GM23338 (cell line): Measurements from ENCODE around the gene WNT4. TPM values are rescaled to one million over a fixed set of nuclear protein-coding genes. Genes with fewer than 3 reads are reported as not detected.

ENCODE experiments used
- ATAC-seq: fragments of 200-7000 bp; cut with Tn5 transposase; 3 replicates; pipeline ENCODE4 v1.9.1; 2020
- DNase-seq: peaks from one replicate; pipeline ENCODE4 v3.0.0-alpha.2; 2015; ENCODE audit warnings: low spot score
- H2AFZ ChIP-seq: fragments of 200-600 bp; sonication (generic); 2 replicates; pipeline ENCODE4 v1.8.0; 2016; ENCODE audit warnings: antibody characterized with exemption, mild to moderate bottlenecking, moderate library complexity
- H3F3A ChIP-seq: fragments of 200-600 bp; sonication (generic); replicated peaks from 2 replicates; pipeline ENCODE4 v1.8.0; 2017; ENCODE audit warnings: antibody characterized with exemption, mixed run types, low read depth
- H3K27ac ChIP-seq: fragments of 200-600 bp; sonication (generic); 2 replicates; pipeline ENCODE4 v1.6.1; 2016; ENCODE audit warnings: low read depth
- H3K27me3 ChIP-seq: fragments of 200-600 bp; sonication (generic); 2 replicates; pipeline ENCODE4 v1.8.0; 2016; ENCODE audit warnings: mild to moderate bottlenecking, mixed run types, moderate library complexity; ENCODE audit not compliant: insufficient read depth
- H3K36me3 ChIP-seq: fragments of 200-600 bp; sonication (generic); 2 replicates; pipeline ENCODE4 v1.8.0; 2016; ENCODE audit warnings: mild to moderate bottlenecking; ENCODE audit not compliant: insufficient read depth
- H3K4me1 ChIP-seq: fragments of 200-600 bp; sonication (generic); 2 replicates; pipeline ENCODE4 v1.8.0; 2016; ENCODE audit warnings: mild to moderate bottlenecking, moderate library complexity; ENCODE audit not compliant: insufficient read depth
- H3K4me2 ChIP-seq: fragments of 200-600 bp; sonication (generic); 2 replicates; pipeline ENCODE4 v1.7.1; 2017; ENCODE audit warnings: mixed run types
- H3K4me3 ChIP-seq: fragments of 200-600 bp; sonication (generic); 2 replicates; pipeline ENCODE4 v1.6.1; 2016; ENCODE audit warnings: mixed run types
- H3K79me2 ChIP-seq: fragments of 200-600 bp; sonication (generic); replicated peaks from 2 replicates; pipeline ENCODE4 v1.8.0; 2017; ENCODE audit warnings: mild to moderate bottlenecking; ENCODE audit not compliant: insufficient read depth
- H3K9me2 ChIP-seq: fragments of 200-600 bp; sonication (generic); 2 replicates; pipeline ENCODE4 v1.8.0; 2017; ENCODE audit not compliant: insufficient read depth
- H4K20me1 ChIP-seq: fragments of 200-600 bp; sonication (generic); replicated peaks from 2 replicates; pipeline ENCODE4 v1.8.0; 2017; ENCODE audit warnings: mild to moderate bottlenecking; ENCODE audit not compliant: insufficient read depth
- H3K27ac Mint-ChIP-seq: 2 replicates; pipeline ENCODE4 v1.8.0; 2020; ENCODE audit warnings: inconsistent platforms, mild to moderate bottlenecking, moderate library complexity, mixed read lengths
- H3K27me3 Mint-ChIP-seq: 3 replicates; pipeline ENCODE4 v1.8.0; 2022; ENCODE audit warnings: low read depth, mild to moderate bottlenecking, moderate library complexity, mixed read lengths, inconsistent platforms; ENCODE audit not compliant: insufficient read depth, poor library complexity
- H3K36me3 Mint-ChIP-seq: 3 replicates; pipeline ENCODE4 v1.8.0; 2021; ENCODE audit warnings: low read depth, mild to moderate bottlenecking, inconsistent platforms, moderate library complexity, mixed read lengths
- H3K4me1 Mint-ChIP-seq: 3 replicates; pipeline ENCODE4 v1.8.0; 2020; ENCODE audit warnings: mild to moderate bottlenecking, inconsistent platforms, mixed read lengths
- H3K4me3 Mint-ChIP-seq: 3 replicates; pipeline ENCODE4 v1.8.0; 2021; ENCODE audit warnings: moderate library complexity, mild to moderate bottlenecking, inconsistent platforms, mixed read lengths
- H3K9me3 Mint-ChIP-seq: 3 replicates; pipeline ENCODE4 v1.8.0; 2020; ENCODE audit warnings: moderate library complexity, mild to moderate bottlenecking, inconsistent platforms, mixed read lengths
- CREB1 ChIP-seq: fragments of 250-450 bp; sonication (Bioruptor Pico); IDR thresholded peaks from 2 replicates; pipeline ENCODE4 v1.5.0; 2020; ENCODE audit warnings: low read depth, mild to moderate bottlenecking, moderate library complexity
- EZH2 ChIP-seq: fragments of 200-600 bp; sonication (generic); IDR thresholded peaks from one replicate; pipeline ENCODE4 v1.8.0; 2017; ENCODE audit warnings: antibody characterized with exemption, mild to moderate bottlenecking, low read depth; ENCODE audit not compliant: unreplicated experiment
- EZH2phosphoT487 ChIP-seq: fragments of 200-600 bp; sonication (generic); IDR thresholded peaks from one replicate; pipeline ENCODE4 v1.8.1; 2018; ENCODE audit warnings: antibody characterized with exemption; ENCODE audit not compliant: unreplicated experiment
- JUNB ChIP-seq: IDR thresholded peaks from one replicate; pipeline ENCODE4 v1.6.1; 2016; ENCODE audit warnings: antibody characterized with exemption; ENCODE audit not compliant: unreplicated experiment
- NANOG ChIP-seq: IDR thresholded peaks from 2 replicates; pipeline ENCODE4 v1.6.1; 2016; ENCODE audit warnings: antibody characterized with exemption, borderline replicate concordance
- POLR2AphosphoS5 ChIP-seq: IDR thresholded peaks from 2 replicates; pipeline ENCODE4 v1.6.1; 2016; ENCODE audit warnings: antibody characterized with exemption, low read depth
- STAT1 ChIP-seq: IDR thresholded peaks from one replicate; pipeline ENCODE4 v1.6.1; 2016; ENCODE audit warnings: antibody characterized with exemption; ENCODE audit not compliant: unreplicated experiment
- ZNF114 ChIP-seq: fragments of 250-450 bp; sonication (Bioruptor Pico); IDR thresholded peaks from 2 replicates; pipeline ENCODE4 v1.5.0; 2020; ENCODE audit warnings: mild to moderate bottlenecking, moderate library complexity
- ZNF331 ChIP-seq: fragments of 250-450 bp; sonication (Bioruptor Pico); IDR thresholded peaks from 2 replicates; pipeline ENCODE4 v1.5.0; 2020; ENCODE audit warnings: low read depth, mild to moderate bottlenecking, moderate library complexity
- polyA plus RNA-seq: library from polyadenylated mRNA; unstranded; fragments of >200 nt; fragmentation: Nextera tagmentation; extraction: Ambion mirVana; gene quantifications from 2 replicates; pipeline ENCODE4 v1.2.1, GENCODE V29; 2016
- total RNA-seq: library from RNA; depleted of rRNA; stranded (reverse); fragments of >200 nt; shearing (Covaris generic); gene quantifications from 2 replicates; pipeline ENCODE4 v1.2.3, GENCODE V29; 2014
- TF ChIP-seq, protein P1 (sequence below): IDR thresholded peaks from 2 replicates; pipeline ENCODE4 v1.6.1; 2016; ENCODE audit warnings: antibody characterized with exemption
- TF ChIP-seq, protein P2 (sequence below): IDR thresholded peaks from one replicate; pipeline ENCODE4 v1.6.1; 2018; ENCODE audit warnings: antibody characterized with exemption; ENCODE audit not compliant: unreplicated experiment
- TF ChIP-seq, protein P3 (sequence below): fragments of 250-450 bp; sonication (Bioruptor Pico); IDR thresholded peaks from 2 replicates; pipeline ENCODE4 v1.5.0; 2020; ENCODE audit warnings: mild to moderate bottlenecking, moderate library complexity
- TF ChIP-seq, protein P4 (sequence below), 2 experiments: fragments of 200-600 bp in 1 of 2; sonication (generic) in 1 of 2; conservative IDR thresholded peaks; 2 replicates each; pipeline versions ENCODE4 v1.5.1 to v1.6.1; 2016 to 2017; ENCODE audit warnings: antibody characterized with exemption in 2 of 2, low read depth in 2 of 2, mild to moderate bottlenecking in 2 of 2, moderate library complexity in 1 of 2

WNT4 gene
- total and polyA plus RNA-seq, 2 experiments from 2014 or later = 0.59 to 0.79 TPM

DNA sequence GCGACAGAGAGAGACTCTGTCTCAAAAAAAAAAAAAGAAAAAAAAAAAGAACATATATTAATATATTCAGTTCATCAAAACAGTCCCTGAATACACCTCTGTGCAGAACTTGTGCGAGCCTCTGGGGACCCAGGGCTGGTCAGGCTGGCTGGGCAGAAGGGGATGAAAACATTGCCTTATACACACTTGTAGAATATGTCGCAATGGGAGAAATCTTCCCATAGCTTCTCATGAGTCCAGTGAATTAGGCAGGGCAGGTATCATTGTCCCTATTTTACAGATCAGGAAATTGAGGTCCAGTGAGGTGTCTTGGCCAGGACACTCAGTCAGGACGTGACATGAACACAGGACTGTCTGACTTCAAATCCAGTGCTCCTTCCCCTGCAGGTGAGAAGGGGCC lies 12.6 kb upstream of the WNT4 start:
- Histone ChIP-seq H3K36me3 (no peaks in the 10 kb centered on the region), H3K79me2 (no peaks in the 10 kb centered on the region), H4K20me1 (no peaks in the 10 kb centered on the region), H3K4me2 (no peak overlapping the region), H3K27ac (no peak overlapping the region; the same call in 1 of the 2 replicates), H3K9me2 (no peaks in the 10 kb centered on the region), H2AFZ (no peak overlapping the region), H3K27me3 (no peaks in the 10 kb centered on the region), H3K4me3 (no peak overlapping the region), H3K4me1 (no peaks in the 10 kb centered on the region), H3F3A (no peaks in the 10 kb centered on the region)
- no peaks in the 10 kb centered on the region for H3K36me3 Mint-ChIP-seq
- DNase-seq (no peak), ATAC-seq (no peak)
- H3K9me3 Mint-ChIP-seq = no peaks in the 10 kb centered on the region
- no peak overlapping the region for H3K4me3 Mint-ChIP-seq
- peaks cover 12% of the 10 kb centered on the region for H3K27me3 Mint-ChIP-seq
- H3K27ac Mint-ChIP-seq = no peak overlapping the region
- TF ChIP-seq, protein P1, sequence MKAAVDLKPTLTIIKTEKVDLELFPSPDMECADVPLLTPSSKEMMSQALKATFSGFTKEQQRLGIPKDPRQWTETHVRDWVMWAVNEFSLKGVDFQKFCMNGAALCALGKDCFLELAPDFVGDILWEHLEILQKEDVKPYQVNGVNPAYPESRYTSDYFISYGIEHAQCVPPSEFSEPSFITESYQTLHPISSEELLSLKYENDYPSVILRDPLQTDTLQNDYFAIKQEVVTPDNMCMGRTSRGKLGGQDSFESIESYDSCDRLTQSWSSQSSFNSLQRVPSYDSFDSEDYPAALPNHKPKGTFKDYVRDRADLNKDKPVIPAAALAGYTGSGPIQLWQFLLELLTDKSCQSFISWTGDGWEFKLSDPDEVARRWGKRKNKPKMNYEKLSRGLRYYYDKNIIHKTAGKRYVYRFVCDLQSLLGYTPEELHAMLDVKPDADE = no peak
- TF ChIP-seq EZH2 (no peak), EZH2phosphoT487 (no peak), JUNB (no peak), POLR2AphosphoS5 (no peak), ZNF114 (CRISPR knock-in tag) (no peak), STAT1 (no peak), NANOG (no peak), ZNF331 (CRISPR knock-in tag) (no peak), CREB1 (no peak)
- TF ChIP-seq, protein P2, sequence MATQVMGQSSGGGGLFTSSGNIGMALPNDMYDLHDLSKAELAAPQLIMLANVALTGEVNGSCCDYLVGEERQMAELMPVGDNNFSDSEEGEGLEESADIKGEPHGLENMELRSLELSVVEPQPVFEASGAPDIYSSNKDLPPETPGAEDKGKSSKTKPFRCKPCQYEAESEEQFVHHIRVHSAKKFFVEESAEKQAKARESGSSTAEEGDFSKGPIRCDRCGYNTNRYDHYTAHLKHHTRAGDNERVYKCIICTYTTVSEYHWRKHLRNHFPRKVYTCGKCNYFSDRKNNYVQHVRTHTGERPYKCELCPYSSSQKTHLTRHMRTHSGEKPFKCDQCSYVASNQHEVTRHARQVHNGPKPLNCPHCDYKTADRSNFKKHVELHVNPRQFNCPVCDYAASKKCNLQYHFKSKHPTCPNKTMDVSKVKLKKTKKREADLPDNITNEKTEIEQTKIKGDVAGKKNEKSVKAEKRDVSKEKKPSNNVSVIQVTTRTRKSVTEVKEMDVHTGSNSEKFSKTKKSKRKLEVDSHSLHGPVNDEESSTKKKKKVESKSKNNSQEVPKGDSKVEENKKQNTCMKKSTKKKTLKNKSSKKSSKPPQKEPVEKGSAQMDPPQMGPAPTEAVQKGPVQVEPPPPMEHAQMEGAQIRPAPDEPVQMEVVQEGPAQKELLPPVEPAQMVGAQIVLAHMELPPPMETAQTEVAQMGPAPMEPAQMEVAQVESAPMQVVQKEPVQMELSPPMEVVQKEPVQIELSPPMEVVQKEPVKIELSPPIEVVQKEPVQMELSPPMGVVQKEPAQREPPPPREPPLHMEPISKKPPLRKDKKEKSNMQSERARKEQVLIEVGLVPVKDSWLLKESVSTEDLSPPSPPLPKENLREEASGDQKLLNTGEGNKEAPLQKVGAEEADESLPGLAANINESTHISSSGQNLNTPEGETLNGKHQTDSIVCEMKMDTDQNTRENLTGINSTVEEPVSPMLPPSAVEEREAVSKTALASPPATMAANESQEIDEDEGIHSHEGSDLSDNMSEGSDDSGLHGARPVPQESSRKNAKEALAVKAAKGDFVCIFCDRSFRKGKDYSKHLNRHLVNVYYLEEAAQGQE = no peak
- TF ChIP-seq, protein P3, sequence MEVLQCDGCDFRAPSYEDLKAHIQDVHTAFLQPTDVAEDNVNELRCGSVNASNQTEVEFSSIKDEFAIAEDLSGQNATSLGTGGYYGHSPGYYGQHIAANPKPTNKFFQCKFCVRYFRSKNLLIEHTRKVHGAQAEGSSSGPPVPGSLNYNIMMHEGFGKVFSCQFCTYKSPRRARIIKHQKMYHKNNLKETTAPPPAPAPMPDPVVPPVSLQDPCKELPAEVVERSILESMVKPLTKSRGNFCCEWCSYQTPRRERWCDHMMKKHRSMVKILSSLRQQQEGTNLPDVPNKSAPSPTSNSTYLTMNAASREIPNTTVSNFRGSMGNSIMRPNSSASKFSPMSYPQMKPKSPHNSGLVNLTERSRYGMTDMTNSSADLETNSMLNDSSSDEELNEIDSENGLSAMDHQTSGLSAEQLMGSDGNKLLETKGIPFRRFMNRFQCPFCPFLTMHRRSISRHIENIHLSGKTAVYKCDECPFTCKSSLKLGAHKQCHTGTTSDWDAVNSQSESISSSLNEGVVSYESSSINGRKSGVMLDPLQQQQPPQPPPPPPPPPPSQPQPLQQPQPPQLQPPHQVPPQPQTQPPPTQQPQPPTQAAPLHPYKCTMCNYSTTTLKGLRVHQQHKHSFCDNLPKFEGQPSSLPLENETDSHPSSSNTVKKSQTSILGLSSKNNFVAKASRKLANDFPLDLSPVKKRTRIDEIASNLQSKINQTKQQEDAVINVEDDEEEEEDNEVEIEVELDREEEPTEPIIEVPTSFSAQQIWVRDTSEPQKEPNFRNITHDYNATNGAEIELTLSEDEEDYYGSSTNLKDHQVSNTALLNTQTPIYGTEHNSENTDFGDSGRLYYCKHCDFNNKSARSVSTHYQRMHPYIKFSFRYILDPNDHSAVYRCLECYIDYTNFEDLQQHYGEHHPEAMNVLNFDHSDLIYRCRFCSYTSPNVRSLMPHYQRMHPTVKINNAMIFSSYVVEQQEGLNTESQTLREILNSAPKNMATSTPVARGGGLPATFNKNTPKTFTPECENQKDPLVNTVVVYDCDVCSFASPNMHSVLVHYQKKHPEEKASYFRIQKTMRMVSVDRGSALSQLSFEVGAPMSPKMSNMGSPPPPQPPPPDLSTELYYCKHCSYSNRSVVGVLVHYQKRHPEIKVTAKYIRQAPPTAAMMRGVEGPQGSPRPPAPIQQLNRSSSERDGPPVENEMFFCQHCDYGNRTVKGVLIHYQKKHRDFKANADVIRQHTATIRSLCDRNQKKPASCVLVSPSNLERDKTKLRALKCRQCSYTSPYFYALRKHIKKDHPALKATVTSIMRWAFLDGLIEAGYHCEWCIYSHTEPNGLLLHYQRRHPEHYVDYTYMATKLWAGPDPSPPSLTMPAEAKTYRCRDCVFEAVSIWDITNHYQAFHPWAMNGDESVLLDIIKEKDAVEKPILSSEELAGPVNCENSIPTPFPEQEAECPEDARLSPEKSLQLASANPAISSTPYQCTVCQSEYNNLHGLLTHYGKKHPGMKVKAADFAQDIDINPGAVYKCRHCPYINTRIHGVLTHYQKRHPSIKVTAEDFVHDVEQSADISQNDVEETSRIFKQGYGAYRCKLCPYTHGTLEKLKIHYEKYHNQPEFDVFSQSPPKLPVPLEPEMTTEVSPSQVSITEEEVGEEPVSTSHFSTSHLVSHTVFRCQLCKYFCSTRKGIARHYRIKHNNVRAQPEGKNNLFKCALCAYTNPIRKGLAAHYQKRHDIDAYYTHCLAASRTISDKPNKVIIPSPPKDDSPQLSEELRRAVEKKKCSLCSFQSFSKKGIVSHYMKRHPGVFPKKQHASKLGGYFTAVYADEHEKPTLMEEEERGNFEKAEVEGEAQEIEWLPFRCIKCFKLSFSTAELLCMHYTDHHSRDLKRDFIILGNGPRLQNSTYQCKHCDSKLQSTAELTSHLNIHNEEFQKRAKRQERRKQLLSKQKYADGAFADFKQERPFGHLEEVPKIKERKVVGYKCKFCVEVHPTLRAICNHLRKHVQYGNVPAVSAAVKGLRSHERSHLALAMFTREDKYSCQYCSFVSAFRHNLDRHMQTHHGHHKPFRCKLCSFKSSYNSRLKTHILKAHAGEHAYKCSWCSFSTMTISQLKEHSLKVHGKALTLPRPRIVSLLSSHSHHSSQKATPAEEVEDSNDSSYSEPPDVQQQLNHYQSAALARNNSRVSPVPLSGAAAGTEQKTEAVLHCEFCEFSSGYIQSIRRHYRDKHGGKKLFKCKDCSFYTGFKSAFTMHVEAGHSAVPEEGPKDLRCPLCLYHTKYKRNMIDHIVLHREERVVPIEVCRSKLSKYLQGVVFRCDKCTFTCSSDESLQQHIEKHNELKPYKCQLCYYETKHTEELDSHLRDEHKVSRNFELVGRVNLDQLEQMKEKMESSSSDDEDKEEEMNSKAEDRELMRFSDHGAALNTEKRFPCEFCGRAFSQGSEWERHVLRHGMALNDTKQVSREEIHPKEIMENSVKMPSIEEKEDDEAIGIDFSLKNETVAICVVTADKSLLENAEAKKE = no peak
- TF ChIP-seq, protein P4, sequence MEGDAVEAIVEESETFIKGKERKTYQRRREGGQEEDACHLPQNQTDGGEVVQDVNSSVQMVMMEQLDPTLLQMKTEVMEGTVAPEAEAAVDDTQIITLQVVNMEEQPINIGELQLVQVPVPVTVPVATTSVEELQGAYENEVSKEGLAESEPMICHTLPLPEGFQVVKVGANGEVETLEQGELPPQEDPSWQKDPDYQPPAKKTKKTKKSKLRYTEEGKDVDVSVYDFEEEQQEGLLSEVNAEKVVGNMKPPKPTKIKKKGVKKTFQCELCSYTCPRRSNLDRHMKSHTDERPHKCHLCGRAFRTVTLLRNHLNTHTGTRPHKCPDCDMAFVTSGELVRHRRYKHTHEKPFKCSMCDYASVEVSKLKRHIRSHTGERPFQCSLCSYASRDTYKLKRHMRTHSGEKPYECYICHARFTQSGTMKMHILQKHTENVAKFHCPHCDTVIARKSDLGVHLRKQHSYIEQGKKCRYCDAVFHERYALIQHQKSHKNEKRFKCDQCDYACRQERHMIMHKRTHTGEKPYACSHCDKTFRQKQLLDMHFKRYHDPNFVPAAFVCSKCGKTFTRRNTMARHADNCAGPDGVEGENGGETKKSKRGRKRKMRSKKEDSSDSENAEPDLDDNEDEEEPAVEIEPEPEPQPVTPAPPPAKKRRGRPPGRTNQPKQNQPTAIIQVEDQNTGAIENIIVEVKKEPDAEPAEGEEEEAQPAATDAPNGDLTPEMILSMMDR (conservative IDR thresholded peaks at IDR 0.05; ENCODE audit: low read depth in 2 of 2) = no peak
- no peaks in the 10 kb centered on the region; the same call in 2 of the 3 replicates for H3K4me1 Mint-ChIP-seq
